Measurements from ENCODE around the gene DHDDS.

DHDDS gene

DNA sequence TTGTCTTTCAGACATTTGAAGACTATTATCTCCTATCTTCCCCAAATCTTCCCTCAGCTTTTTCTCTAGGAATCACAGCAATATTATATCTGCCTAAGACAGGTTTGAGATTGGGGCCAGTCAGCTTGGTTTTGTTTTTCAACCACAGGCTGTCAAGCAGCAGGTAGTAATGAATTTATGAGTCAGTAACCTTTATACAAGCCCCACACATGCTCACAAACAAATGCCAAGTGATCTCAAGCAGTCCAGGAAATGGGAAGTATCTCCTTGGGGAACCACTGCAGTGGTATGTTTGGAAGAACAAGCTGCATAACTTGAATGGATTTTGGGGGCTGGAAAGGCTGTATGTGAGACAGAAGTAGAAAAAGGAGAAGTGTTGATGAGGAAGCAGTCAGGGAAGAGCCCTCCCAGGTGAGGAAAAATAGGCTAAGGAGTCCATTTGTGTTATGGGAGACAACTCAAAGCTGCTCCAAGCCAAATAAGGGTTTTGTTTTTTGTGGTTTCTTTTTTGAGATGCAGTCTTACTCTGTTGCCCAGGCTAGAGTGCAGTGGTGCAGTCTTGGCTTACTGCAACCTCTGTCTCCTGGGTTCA is 2.1 kb downstream of the DHDDS start:
- H3K4me3 ChIP-seq (ENCODE audit: low read depth, low read length) = no peak overlapping the region
- POLR2A ChIA-PET = interaction anchor here (1.9 kb wide), 1 partner anchor 38 kb away, joined by 11 read pairs; the partner anchor contains the start of gene HMGN2
- TF ChIP-seq KLF10 (tag by site-specific recombination; IDR thresholded peaks at IDR 0.05) (no peak), ZNF169 (tag by site-specific recombination; IDR thresholded peaks at IDR 0.05) (no peak), ZNF221 (tag by site-specific recombination; IDR thresholded peaks at IDR 0.05; ENCODE audit: borderline replicate concordance) (no peak), ZNF324 (tag by site-specific recombination; IDR thresholded peaks at IDR 0.05) (no peak), ZNF776 (tag by site-specific recombination; IDR thresholded peaks at IDR 0.05; ENCODE audit: borderline replicate concordance) (no peak), ZNF621 (tag by site-specific recombination; IDR thresholded peaks at IDR 0.05) (no peak), SCRT2 (tag by site-specific recombination; IDR thresholded peaks at IDR 0.05) (no peak), ZNF239 (tag by site-specific recombination; IDR thresholded peaks at IDR 0.05) (no peak), HOXA7 (CRISPR knock-in tag; IDR thresholded peaks at IDR 0.05; ENCODE audit: borderline replicate concordance) (no peak), ZNF473 (tag by site-specific recombination; IDR thresholded peaks at IDR 0.05) (no peak), ZNF629 (tag by site-specific recombination; IDR thresholded peaks at IDR 0.05) (no peak), ZNF544 (tag by site-specific recombination; IDR thresholded peaks at IDR 0.05) (no peak)
- TF ChIP-seq, protein P1, sequence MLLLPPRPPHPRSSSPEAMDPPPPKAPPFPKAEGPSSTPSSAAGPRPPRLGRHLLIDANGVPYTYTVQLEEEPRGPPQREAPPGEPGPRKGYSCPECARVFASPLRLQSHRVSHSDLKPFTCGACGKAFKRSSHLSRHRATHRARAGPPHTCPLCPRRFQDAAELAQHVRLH (tag by site-specific recombination; IDR thresholded peaks at IDR 0.05) = no peak
- TF ChIP-seq, protein P2, sequence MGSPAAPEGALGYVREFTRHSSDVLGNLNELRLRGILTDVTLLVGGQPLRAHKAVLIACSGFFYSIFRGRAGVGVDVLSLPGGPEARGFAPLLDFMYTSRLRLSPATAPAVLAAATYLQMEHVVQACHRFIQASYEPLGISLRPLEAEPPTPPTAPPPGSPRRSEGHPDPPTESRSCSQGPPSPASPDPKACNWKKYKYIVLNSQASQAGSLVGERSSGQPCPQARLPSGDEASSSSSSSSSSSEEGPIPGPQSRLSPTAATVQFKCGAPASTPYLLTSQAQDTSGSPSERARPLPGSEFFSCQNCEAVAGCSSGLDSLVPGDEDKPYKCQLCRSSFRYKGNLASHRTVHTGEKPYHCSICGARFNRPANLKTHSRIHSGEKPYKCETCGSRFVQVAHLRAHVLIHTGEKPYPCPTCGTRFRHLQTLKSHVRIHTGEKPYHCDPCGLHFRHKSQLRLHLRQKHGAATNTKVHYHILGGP (tag by site-specific recombination; IDR thresholded peaks at IDR 0.05) = no peak
- CTCF ChIA-PET = interaction anchor here (3.2 to 6.9 kb wide), 2 partner anchors 18 to 37 kb away, joined by 14 to 53 read pairs; partner anchors contain the start of gene HMGN2
- no peaks in the 10 kb centered on the region for H3K9me3 ChIP-seq (ENCODE audit: control insufficient read depth, insufficient read depth, low read depth, low read length)
- peaks cover 28 to 46% of the 10 kb centered on the region in 2 experiments for H3K36me3 ChIP-seq (ENCODE audit: control insufficient read depth in 2 of 2, insufficient read depth in 1 of 2, low read length in 2 of 2)
- H3K27ac ChIP-seq (ENCODE audit: extremely low read depth, low read depth, low read length) = no peak overlapping the region
- peaks cover 5% of the 10 kb centered on the region for H3K4me1 ChIP-seq (ENCODE audit: control insufficient read depth, insufficient read depth, low read length)

DNA sequence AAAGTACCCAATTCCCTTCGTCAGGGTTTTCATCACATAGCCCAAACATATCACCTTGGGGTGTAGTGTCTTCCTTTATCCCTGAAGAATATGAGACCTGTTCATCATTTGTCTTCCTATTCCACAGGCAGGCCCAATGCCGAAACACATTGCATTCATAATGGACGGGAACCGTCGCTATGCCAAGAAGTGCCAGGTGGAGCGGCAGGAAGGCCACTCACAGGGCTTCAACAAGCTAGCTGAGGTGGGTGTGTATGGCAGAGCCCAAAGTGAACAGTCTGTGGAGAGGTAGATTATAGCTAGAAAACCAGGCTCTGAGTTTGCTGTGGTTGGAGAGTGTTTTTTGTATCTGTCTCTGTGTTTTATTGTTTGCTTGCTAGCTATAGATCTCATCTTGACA is 5.9 kb downstream of the DHDDS start:
- no peak overlapping the region for H3K27ac ChIP-seq (ENCODE audit: extremely low read depth, low read depth, low read length)
- peaks cover 1% of the 10 kb centered on the region; the same call in 1 of the 2 replicates for H3K4me1 ChIP-seq (ENCODE audit: control insufficient read depth, insufficient read depth, low read length)
- H3K9me3 ChIP-seq (ENCODE audit: control insufficient read depth, insufficient read depth, low read depth, low read length) = no peaks in the 10 kb centered on the region
- H3K36me3 ChIP-seq (ENCODE audit: control insufficient read depth in 2 of 2, insufficient read depth in 1 of 2, low read length in 2 of 2) = peaks cover 40 to 84% of the 10 kb centered on the region in 2 experiments
- POLR2A ChIA-PET = interaction anchor here (0.6 to 0.8 kb wide), 2 partner anchors 28 to 32 kb away, joined by 3 read pairs; no protein-coding TSS in a partner anchor
- no peak overlapping the region for H3K4me3 ChIP-seq (ENCODE audit: low read depth, low read length)
- CTCF ChIA-PET = interaction anchor here (1.1 to 2.9 kb wide), 2 partner anchors 21 to 100 kb away, joined by 4 to 17 read pairs; no protein-coding TSS in a partner anchor
- no peak for TF ChIP-seq ZNF423 (tag by site-specific recombination; IDR thresholded peaks at IDR 0.05)
- TF ChIP-seq, protein P3, sequence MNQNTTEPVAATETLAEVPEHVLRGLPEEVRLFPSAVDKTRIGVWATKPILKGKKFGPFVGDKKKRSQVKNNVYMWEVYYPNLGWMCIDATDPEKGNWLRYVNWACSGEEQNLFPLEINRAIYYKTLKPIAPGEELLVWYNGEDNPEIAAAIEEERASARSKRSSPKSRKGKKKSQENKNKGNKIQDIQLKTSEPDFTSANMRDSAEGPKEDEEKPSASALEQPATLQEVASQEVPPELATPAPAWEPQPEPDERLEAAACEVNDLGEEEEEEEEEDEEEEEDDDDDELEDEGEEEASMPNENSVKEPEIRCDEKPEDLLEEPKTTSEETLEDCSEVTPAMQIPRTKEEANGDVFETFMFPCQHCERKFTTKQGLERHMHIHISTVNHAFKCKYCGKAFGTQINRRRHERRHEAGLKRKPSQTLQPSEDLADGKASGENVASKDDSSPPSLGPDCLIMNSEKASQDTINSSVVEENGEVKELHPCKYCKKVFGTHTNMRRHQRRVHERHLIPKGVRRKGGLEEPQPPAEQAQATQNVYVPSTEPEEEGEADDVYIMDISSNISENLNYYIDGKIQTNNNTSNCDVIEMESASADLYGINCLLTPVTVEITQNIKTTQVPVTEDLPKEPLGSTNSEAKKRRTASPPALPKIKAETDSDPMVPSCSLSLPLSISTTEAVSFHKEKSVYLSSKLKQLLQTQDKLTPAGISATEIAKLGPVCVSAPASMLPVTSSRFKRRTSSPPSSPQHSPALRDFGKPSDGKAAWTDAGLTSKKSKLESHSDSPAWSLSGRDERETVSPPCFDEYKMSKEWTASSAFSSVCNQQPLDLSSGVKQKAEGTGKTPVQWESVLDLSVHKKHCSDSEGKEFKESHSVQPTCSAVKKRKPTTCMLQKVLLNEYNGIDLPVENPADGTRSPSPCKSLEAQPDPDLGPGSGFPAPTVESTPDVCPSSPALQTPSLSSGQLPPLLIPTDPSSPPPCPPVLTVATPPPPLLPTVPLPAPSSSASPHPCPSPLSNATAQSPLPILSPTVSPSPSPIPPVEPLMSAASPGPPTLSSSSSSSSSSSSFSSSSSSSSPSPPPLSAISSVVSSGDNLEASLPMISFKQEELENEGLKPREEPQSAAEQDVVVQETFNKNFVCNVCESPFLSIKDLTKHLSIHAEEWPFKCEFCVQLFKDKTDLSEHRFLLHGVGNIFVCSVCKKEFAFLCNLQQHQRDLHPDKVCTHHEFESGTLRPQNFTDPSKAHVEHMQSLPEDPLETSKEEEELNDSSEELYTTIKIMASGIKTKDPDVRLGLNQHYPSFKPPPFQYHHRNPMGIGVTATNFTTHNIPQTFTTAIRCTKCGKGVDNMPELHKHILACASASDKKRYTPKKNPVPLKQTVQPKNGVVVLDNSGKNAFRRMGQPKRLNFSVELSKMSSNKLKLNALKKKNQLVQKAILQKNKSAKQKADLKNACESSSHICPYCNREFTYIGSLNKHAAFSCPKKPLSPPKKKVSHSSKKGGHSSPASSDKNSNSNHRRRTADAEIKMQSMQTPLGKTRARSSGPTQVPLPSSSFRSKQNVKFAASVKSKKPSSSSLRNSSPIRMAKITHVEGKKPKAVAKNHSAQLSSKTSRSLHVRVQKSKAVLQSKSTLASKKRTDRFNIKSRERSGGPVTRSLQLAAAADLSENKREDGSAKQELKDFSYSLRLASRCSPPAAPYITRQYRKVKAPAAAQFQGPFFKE (tag by site-specific recombination; IDR thresholded peaks at IDR 0.05; ENCODE audit: borderline replicate concordance) = no peak
- TF ChIP-seq GLIS1 (tag by site-specific recombination; IDR thresholded peaks at IDR 0.05) = no peak
- TF ChIP-seq ZNF239 (tag by site-specific recombination; IDR thresholded peaks at IDR 0.05) = no peak
- TF ChIP-seq, protein P4, sequence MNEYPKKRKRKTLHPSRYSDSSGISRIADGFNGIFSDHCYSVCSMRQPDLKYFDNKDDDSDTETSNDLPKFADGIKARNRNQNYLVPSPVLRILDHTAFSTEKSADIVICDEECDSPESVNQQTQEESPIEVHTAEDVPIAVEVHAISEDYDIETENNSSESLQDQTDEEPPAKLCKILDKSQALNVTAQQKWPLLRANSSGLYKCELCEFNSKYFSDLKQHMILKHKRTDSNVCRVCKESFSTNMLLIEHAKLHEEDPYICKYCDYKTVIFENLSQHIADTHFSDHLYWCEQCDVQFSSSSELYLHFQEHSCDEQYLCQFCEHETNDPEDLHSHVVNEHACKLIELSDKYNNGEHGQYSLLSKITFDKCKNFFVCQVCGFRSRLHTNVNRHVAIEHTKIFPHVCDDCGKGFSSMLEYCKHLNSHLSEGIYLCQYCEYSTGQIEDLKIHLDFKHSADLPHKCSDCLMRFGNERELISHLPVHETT (tag by site-specific recombination; IDR thresholded peaks at IDR 0.05) = no peak
- no peak for TF ChIP-seq ZNF510 (tag by site-specific recombination; IDR thresholded peaks at IDR 0.05; ENCODE audit: insufficient replicate concordance)
- no peak for TF ChIP-seq ZBTB1 (tag by site-specific recombination; IDR thresholded peaks at IDR 0.05)
- no peak for TF ChIP-seq HOXC10 (CRISPR knock-in tag; IDR thresholded peaks at IDR 0.05)
- no peak for TF ChIP-seq ZBTB20 (tag by site-specific recombination; IDR thresholded peaks at IDR 0.05)
- TF ChIP-seq ZNF433 (tag by site-specific recombination; IDR thresholded peaks at IDR 0.05; ENCODE audit: low read depth) = no peak
- no peak for TF ChIP-seq ZNF140 (tag by site-specific recombination; IDR thresholded peaks at IDR 0.05)
- no peak for TF ChIP-seq ZNF311 (tag by site-specific recombination; IDR thresholded peaks at IDR 0.05; ENCODE audit: borderline replicate concordance)
- TF ChIP-seq KLF16 (tag by site-specific recombination; IDR thresholded peaks at IDR 0.05) = no peak

Measured in HEK293 (cell line).